ENCODE data around the gene SORCS3.

GRCh38 chr10:104689105-104689504 lies 48.0 kb downstream of the SORCS3 start:
- TF ChIP-seq NFXL1 (CRISPR knock-in tag; IDR thresholded peaks at IDR 0.05) (no peak), NRF1 (conservative IDR thresholded peaks at IDR 0.05 in 1 of 2, IDR thresholded peaks at IDR 0.05 in 1 of 2) (no peak), NUFIP1 (IDR thresholded peaks at IDR 0.05; ENCODE audit: partially characterized antibody) (no peak), ZBTB7A (IDR thresholded peaks at IDR 0.05; ENCODE audit: borderline replicate concordance, control insufficient read depth, low read depth, low read length) (no peak), SMC3 (conservative IDR thresholded peaks at IDR 0.05; ENCODE audit: insufficient read depth, low read depth, low read length) (no peak), THAP7 (CRISPR knock-in tag; IDR thresholded peaks at IDR 0.05) (no peak), MAX (CRISPR knock-in tag; IDR thresholded peaks at IDR 0.05) (no peak), KLF6 (CRISPR knock-in tag; IDR thresholded peaks at IDR 0.05; ENCODE audit: borderline replicate concordance) (no peak), NFATC3 (IDR thresholded peaks at IDR 0.05) (no peak), E2F6 (IDR thresholded peaks at IDR 0.05; ENCODE audit: borderline replicate concordance in 1 of 2, extremely low read depth in 1 of 2, insufficient read depth in 1 of 2, insufficient read length in 1 of 2, low read depth in 1 of 2, low read length in 1 of 2, poor library complexity in 1 of 2, severe bottlenecking in 1 of 2) (no peak), ZNF830 (CRISPR knock-in tag; IDR thresholded peaks at IDR 0.05) (no peak)

All from K562 (cell line).